Endothelial cell of umbilical vein (primary cell): Measurements from ENCODE around the gene RFXANK.

Experiments used
- EZH2 ChIP-seq: IDR thresholded peaks from 2 replicates; pipeline ENCODE4 v1.6.1; 2012; ENCODE audit warnings: borderline replicate concordance, low read depth, mild to moderate bottlenecking, moderate library complexity, low read length, inconsistent platforms; ENCODE audit not compliant: severe bottlenecking
- POLR2A ChIP-seq: IDR thresholded peaks from 2 replicates; pipeline ENCODE4 v1.6.1; 2012; ENCODE audit warnings: low read depth, mild to moderate bottlenecking, control low read depth, low read length
- POLR2AphosphoS5 ChIP-seq: IDR thresholded peaks from 2 replicates; pipeline ENCODE4 v1.6.1; 2012; ENCODE audit warnings: low read depth, mild to moderate bottlenecking, control low read depth, low read length, moderate library complexity; ENCODE audit not compliant: insufficient read depth
- TF ChIP-seq, protein P1 (sequence below), 2 donors: IDR thresholded peaks; 1 replicate in 1 of 2; 2 replicates in 1 of 2; pipeline ENCODE4 v1.5.1; 2011; ENCODE audit warnings: low read length in 2 of 2, mild to moderate bottlenecking in 2 of 2, moderate library complexity in 2 of 2, control low read depth in 1 of 2, inconsistent platforms in 1 of 2, low read depth in 1 of 2; ENCODE audit not compliant: insufficient read depth in 1 of 2; ENCODE audit errors: extremely low read depth in 1 of 2

DNA sequence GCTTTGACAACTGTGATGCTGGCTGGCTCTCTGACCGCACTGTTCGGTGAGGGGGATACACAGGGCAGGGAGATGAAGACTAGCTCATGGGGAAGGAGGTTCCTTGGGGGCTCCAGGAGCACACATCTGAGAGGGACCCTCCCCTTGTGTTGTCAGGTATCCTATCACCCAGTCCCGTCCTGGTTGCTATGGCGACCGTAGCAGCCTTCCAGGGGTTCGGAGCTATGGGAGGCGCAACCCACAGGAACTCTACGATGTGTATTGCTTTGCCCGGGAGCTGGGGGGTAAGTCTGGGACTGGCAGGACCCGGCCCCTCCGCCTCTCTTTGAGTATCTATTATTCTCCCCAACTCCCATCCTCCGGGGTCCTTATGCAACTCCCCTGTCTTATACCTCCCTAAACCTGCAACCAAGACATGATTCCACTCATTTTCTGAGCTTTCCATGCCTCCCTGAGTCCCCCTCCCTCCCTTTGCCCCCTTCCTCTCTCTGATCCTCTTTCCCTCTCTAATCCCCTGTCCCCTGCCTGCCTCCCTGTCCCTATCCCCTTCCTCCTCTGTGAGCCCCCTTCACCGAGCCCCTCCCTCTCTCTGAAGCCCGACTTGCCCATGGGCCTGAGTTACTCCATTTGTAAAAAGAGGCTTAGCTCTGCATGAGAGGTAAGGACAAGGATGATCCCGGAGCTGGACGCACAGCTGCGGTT, 32.2 kb downstream of the RFXANK start:
- TF ChIP-seq POLR2AphosphoS5, result no peak
- TF ChIP-seq, protein P1, sequence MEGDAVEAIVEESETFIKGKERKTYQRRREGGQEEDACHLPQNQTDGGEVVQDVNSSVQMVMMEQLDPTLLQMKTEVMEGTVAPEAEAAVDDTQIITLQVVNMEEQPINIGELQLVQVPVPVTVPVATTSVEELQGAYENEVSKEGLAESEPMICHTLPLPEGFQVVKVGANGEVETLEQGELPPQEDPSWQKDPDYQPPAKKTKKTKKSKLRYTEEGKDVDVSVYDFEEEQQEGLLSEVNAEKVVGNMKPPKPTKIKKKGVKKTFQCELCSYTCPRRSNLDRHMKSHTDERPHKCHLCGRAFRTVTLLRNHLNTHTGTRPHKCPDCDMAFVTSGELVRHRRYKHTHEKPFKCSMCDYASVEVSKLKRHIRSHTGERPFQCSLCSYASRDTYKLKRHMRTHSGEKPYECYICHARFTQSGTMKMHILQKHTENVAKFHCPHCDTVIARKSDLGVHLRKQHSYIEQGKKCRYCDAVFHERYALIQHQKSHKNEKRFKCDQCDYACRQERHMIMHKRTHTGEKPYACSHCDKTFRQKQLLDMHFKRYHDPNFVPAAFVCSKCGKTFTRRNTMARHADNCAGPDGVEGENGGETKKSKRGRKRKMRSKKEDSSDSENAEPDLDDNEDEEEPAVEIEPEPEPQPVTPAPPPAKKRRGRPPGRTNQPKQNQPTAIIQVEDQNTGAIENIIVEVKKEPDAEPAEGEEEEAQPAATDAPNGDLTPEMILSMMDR (IDR thresholded peaks at IDR 0.05; ENCODE audit: extremely low read depth in 1 of 2, insufficient read depth in 1 of 2, low read depth in 1 of 2, low read length in 2 of 2), result no peak
- no peak for TF ChIP-seq POLR2A
- no peak for TF ChIP-seq EZH2
